Transverse colon (tissue), 4 donors: ENCODE data around the gene ARHGAP6. TPM values are rescaled to one million over a fixed set of nuclear protein-coding genes. Genes with fewer than 3 reads are reported as not detected.
"Not testable (repeated sequence)": the region's sequence is repeated elsewhere in the genome, so short reads cannot be mapped to it uniquely, and the experiment has no call there.

Source experiments
- DNase-seq: peaks from one replicate; pipeline ENCODE4 v3.0.0-alpha.2; 2019
- H3K27ac ChIP-seq, 4 donors: fragments of 200-600 bp; sonication (generic); 2 replicates each; pipeline ENCODE4 v1.5.1; 2016 to 2018; ENCODE audit warnings: inconsistent platforms in 4 of 4
- H3K27me3 ChIP-seq: fragments of 200-600 bp; sonication (generic); 2 replicates; pipeline ENCODE4 v1.5.1; 2017; ENCODE audit warnings: inconsistent platforms
- H3K36me3 ChIP-seq, 4 donors: fragments of 200-600 bp; sonication (generic); 2 replicates each; pipeline ENCODE4 v1.5.1; 2017 to 2019; ENCODE audit warnings: inconsistent platforms in 4 of 4
- H3K4me1 ChIP-seq, 4 donors: fragments of 200-600 bp; sonication (generic); 2 replicates each; pipeline ENCODE4 v1.5.1; 2017 to 2020; ENCODE audit warnings: inconsistent platforms in 4 of 4
- H3K4me3 ChIP-seq, 4 donors: fragments of 200-600 bp; sonication (generic); 1 replicate in 1 of 4; 2 replicates in 3 of 4; pipeline versions ENCODE4 v1.5.1 to v1.6.1; 2017 to 2019; ENCODE audit warnings: inconsistent platforms in 4 of 4
- H3K9me3 ChIP-seq, 2 donors: fragments of 200-600 bp; sonication (generic); 2 replicates each; pipeline ENCODE4 v1.5.1; 2017 to 2019; ENCODE audit warnings: inconsistent platforms in 2 of 2
- EP300 ChIP-seq: sonication (generic); formaldehyde crosslinking; IDR thresholded peaks from one replicate; pipeline ENCODE4 v1.6.1; 2017; ENCODE audit warnings: antibody characterized with exemption, low read depth
- POLR2A ChIP-seq: fragments of 450-650 bp; IDR thresholded peaks from one replicate; pipeline ENCODE4 v1.6.1; 2016; ENCODE audit warnings: antibody characterized with exemption, mild to moderate bottlenecking, moderate library complexity
- POLR2AphosphoS5 ChIP-seq, 3 donors: sonication (generic); formaldehyde crosslinking; IDR thresholded peaks; one replicate each; pipeline ENCODE4 v1.6.1; 2016; ENCODE audit warnings: antibody characterized with exemption in 3 of 3
- WGBS, 2 donors: methylation state at CpG; one replicate each; pipeline ENCODE4 v1.1.5; 2018; ENCODE audit warnings: low coverage in 1 of 2; 5-methylcytosine and 5-hydroxymethylcytosine counted together
- in situ Hi-C, 4 donors: fragments of 200-750 bp; cut with MboI; loops; one replicate each; pipeline versions ENCODE4 v1.15.0 to v1.15.1; 2017; ENCODE audit warnings: low sequenced_read_pairs in 3 of 4, low pct_ligation_motif_present in 1 of 4, low pct_unique_long_range_greater_than_20kb in 1 of 4
- intact Hi-C: fragments of 100-400 bp; cut with DNase I; formaldehyde crosslinking; loops from one replicate; pipeline ENCODE4 v1.15.1; 2023; ENCODE audit warnings: low total_unique reads
- total RNA-seq, 4 donors: library from RNA; depleted of rRNA; stranded (reverse); fragments of >200 nt; gene quantifications; one replicate each; pipeline ENCODE4 v1.1.0, GENCODE V29; 2016
- TF ChIP-seq, protein P1 (sequence below), 5 experiments: fragments of 200-600 bp in 3 of 5; fragments of 450-650 bp in 2 of 5; sonication (generic) in 3 of 5; IDR thresholded peaks; 1 replicate in 2 of 5; 2 replicates in 3 of 5; pipeline ENCODE4 v1.5.1; 2016 to 2017; ENCODE audit warnings: antibody characterized with exemption in 5 of 5, inconsistent platforms in 3 of 5, mild to moderate bottlenecking in 2 of 5, moderate library complexity in 1 of 5

The ARHGAP6 gene
- total RNA-seq, 4 donors from 2014 or later: 5.0 to 12.4 (median 9.0) TPM

DNA sequence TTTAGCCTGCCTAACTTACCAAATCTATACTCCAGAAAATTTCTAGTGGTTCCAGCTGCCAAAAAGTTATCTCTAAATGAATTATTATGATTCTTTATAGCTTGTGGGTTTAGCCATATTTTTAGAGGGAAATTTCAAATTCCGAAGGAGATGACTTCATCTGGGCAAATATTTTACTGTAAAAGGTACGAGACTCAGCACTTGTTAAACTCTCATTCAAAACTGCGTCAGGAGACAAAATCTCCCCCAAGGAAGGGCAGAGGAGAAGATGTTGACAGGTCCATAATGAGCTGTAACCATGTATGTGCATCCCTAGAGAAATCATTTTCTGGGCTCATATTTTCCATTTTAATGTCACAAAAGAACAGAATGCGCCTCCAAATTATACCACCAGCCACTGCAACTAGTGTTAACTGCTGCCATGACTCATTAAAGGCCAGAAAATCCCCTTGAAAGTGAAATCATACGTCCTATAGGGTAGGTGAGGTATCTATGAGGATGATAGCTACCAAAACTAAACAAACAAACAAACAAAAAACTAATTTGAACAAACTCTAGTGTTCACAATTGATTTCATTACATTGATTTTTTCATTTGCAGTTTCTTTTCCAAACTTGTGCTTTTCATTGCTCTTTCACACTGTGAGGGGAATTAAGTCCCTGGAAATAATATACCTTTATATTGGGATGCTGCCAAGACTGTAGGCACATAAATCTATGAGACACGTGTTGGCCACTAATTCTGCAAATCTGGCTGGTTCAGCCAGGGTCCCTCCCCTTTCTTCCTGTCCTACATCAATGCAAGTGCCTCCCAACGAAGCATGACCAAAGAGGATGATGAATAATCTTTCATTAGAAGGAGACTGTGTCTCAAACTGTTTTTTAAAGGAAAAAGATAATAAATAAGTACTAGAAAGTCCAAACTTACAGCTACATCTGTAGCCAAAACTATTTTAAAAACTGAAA, 85.8 kb downstream of the ARHGAP6 start:
- Histone ChIP-seq H3K27ac (no peak overlapping the region), H3K36me3 (no peaks in the 10 kb centered on the region), H3K4me3 (no peak overlapping the region), H3K4me1 (no peaks in the 10 kb centered on the region), H3K9me3 (no peaks in the 10 kb centered on the region), H3K27me3 (no peaks in the 10 kb centered on the region)
- in situ Hi-C loops: no loop called here
- intact Hi-C loops: no loop called here
- no peak for DNase-seq
- 49 to 68% methylated on average over 2 to 7 of the region's 7 CpGs for WGBS, 2 donors
- no peak for TF ChIP-seq POLR2A
- TF ChIP-seq EP300: no peak
- no peak for TF ChIP-seq POLR2AphosphoS5 (IDR thresholded peaks at IDR 0.05)
- TF ChIP-seq, protein P1, sequence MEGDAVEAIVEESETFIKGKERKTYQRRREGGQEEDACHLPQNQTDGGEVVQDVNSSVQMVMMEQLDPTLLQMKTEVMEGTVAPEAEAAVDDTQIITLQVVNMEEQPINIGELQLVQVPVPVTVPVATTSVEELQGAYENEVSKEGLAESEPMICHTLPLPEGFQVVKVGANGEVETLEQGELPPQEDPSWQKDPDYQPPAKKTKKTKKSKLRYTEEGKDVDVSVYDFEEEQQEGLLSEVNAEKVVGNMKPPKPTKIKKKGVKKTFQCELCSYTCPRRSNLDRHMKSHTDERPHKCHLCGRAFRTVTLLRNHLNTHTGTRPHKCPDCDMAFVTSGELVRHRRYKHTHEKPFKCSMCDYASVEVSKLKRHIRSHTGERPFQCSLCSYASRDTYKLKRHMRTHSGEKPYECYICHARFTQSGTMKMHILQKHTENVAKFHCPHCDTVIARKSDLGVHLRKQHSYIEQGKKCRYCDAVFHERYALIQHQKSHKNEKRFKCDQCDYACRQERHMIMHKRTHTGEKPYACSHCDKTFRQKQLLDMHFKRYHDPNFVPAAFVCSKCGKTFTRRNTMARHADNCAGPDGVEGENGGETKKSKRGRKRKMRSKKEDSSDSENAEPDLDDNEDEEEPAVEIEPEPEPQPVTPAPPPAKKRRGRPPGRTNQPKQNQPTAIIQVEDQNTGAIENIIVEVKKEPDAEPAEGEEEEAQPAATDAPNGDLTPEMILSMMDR (IDR thresholded peaks at IDR 0.05): no peak

DNA sequence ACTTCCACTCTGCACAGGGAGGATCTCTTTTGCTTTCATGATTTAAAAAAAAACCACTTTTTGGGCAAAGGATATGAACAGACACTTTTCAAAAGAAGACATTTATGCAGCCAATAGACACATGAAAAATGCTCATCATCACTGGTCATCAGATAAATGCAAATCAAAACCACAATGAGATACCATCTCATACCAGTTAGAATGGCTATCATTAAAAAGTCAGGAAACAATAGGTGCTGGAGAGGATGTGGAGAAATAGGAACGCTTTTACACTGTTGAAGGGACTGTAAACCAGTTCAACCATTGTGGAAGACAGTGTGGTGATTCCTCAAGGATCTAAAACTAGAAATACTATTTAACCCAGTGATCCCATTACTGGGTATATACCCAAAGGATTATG, 87.4 kb downstream of the ARHGAP6 start:
- H3K9me3 ChIP-seq, H3K4me1 ChIP-seq, DNase-seq, H3K4me3 ChIP-seq, H3K27me3 ChIP-seq, intact Hi-C loops, H3K27ac ChIP-seq, in situ Hi-C loops, H3K36me3 ChIP-seq: not testable (repeated sequence)
- WGBS, 2 donors: 78% methylated on average over 1 of the region's 1 CpG; no CpG with 5 or more reads in 1 of the 2 donors

DNA sequence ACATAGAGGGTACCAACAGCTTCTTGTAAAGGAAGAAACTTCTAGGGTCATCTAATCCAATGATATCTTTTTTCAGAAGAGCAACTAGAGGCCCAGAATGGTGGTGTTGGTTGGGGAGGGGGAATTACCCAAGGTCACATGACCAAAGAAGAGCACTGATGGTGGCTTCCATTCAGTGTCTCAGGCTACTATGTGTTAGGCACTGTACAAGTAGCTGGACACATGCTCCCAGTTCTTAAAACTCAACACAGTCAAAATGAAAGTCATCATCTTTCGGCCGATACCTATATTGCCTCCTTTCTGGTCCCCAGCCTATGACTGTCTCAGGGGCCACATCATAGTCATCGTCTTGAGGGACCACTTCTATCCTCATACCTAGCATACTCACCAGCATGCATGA, 88.1 kb downstream of the ARHGAP6 start:
- Histone ChIP-seq H3K9me3 (no peaks in the 10 kb centered on the region), H3K36me3 (no peaks in the 10 kb centered on the region), H3K27ac (no peak overlapping the region), H3K4me3 (no peak overlapping the region), H3K4me1 (no peaks in the 10 kb centered on the region), H3K27me3 (no peaks in the 10 kb centered on the region)
- WGBS, 2 donors: 91% methylated on average over 3 of the region's 3 CpGs; no CpG with 5 or more reads in 1 of the 2 donors
- in situ Hi-C loops: no loop called here
- TF ChIP-seq POLR2AphosphoS5 (IDR thresholded peaks at IDR 0.05) (no peak), POLR2A (no peak), EP300 (no peak)
- TF ChIP-seq, protein P1 (IDR thresholded peaks at IDR 0.05): no peak
- DNase-seq: no peak
- intact Hi-C loops: no loop called here

DNA sequence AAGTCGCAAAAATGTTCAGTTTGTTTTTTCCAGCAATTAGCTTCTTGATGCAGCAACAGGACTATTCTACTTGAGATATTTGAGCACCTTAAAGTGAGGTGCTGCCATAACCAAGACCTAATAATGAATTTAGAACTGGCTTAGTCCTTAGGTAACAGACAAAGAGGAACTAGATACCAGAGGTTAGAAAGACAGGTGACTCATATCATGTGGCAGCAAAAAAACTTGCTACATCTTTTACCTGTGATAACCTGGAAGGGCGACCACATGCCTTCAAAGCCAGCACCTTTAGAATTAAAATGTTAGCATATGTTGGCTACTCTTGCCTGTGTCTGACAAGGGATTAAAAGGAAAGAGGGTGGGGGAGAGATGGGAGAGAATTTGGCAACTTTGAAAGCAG, 90.4 kb downstream of the ARHGAP6 start:
- Histone ChIP-seq H3K4me1 (no peaks in the 10 kb centered on the region), H3K27me3 (no peaks in the 10 kb centered on the region), H3K27ac (no peak overlapping the region), H3K9me3 (no peaks in the 10 kb centered on the region), H3K36me3 (no peaks in the 10 kb centered on the region), H3K4me3 (no peak overlapping the region)
- DNase-seq: no peak
- no peak for TF ChIP-seq POLR2A
- no peak for TF ChIP-seq POLR2AphosphoS5 (IDR thresholded peaks at IDR 0.05)
- TF ChIP-seq, protein P1 (IDR thresholded peaks at IDR 0.05): no peak
- intact Hi-C loops (no loop called here), in situ Hi-C loops (no loop called here)
- WGBS, 2 donors: 72% methylated on average over 2 of the region's 2 CpGs; no CpG with 5 or more reads in 1 of the 2 donors
